HCT116 (cell line): Measurements from ENCODE around the gene KIRREL3.

Experiments
- CTCF ChIP-seq, 3 experiments: fragments of 200-600 bp in 1 of 3; sonication (generic) in 1 of 3; IDR thresholded peaks in 2 of 3; conservative IDR thresholded peaks in 1 of 3; 2 replicates each; pipeline ENCODE4 v1.5.1; 2012 to 2017; ENCODE audit warnings: low read depth in 2 of 3, low read length in 2 of 3, antibody characterized with exemption in 1 of 3, borderline replicate concordance in 1 of 3, control low read depth in 1 of 3, mild to moderate bottlenecking in 1 of 3, mixed read lengths in 1 of 3, mixed run types in 1 of 3, moderate library complexity in 1 of 3; ENCODE audit not compliant: insufficient read depth in 1 of 3
- MAX ChIP-seq: IDR thresholded peaks from 2 replicates; pipeline ENCODE4 v1.6.1; 2012

GRCh38 chr11:126530416-126530815, 470.2 kb downstream of the KIRREL3 start:
- TF ChIP-seq CTCF (IDR thresholded peaks at IDR 0.05 in 2 of 3, conservative IDR thresholded peaks at IDR 0.05 in 1 of 3; ENCODE audit: borderline replicate concordance in 1 of 3, insufficient read depth in 1 of 3, low read depth in 2 of 3, low read length in 2 of 3) (no peak), MAX (no peak)
